RPMI8226 (cell line): ENCODE results near the gene NSG2.

Experiments
- DNase-seq: peaks from one replicate; pipeline ENCODE4 v3.0.0-alpha.2; 2015

Gene NSG2

DNA sequence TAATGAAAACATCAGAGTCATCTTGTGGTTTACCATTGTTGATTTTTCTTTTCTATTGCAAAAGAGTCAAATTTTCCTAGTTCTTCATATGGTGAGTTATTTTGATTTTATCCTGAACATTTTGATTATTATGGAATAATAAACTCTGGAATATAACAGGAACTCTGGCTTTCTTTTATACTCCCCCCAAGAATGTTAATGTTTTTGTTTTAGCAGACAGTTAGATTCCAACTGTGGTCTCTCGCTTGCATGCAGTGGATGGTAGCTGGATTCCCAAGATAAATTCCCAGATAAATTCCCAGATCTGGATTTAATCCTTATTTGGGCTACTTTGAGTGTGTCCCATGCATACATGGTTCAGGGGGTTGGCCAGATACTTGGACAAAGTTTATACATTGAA is 109.8 kb downstream of the NSG2 start:
- DNase-seq: no peak

DNA sequence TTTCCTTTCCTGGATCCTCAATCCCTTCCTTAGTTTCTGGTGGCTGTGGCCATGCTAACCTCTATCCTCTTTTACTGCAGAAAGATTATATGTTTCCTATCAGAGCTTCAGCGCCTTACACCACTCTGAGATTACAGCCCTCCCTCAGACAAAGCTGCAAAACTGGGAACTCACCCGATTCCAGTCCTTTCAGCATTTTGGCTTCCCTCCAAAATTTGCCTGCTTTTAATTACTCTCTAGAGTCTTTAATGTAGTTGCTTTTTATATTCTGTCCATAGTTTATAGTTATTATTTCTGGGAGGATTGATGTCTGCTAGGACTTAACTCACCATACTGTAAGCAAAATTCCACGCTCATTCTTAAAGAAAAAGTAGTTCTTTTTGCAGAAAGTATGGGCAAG is 110.2 kb downstream of the NSG2 start:
- DNase-seq: no peak

DNA sequence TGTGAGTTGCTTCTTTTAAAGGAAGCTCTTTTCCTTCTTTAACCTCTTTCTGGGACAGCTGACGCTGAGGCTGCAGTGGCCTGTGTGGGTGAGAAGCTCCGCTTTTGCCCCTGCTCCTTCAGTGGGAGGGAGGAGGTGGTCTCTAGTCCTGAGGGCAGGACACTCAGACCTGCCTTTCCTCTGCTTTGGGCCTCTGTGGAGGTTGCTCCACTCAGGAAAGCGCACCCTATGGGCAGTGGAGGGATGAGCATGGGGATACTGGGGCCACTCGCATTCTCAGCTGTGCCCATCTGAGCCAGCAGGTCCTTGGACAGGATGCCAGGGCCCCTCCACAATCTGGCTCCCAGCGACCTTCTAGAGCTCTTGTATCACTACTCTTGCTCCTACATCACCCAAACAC is 111.5 kb downstream of the NSG2 start:
- DNase-seq: no peak
